ENCODE results near the gene SNED1.

Gene SNED1

DNA sequence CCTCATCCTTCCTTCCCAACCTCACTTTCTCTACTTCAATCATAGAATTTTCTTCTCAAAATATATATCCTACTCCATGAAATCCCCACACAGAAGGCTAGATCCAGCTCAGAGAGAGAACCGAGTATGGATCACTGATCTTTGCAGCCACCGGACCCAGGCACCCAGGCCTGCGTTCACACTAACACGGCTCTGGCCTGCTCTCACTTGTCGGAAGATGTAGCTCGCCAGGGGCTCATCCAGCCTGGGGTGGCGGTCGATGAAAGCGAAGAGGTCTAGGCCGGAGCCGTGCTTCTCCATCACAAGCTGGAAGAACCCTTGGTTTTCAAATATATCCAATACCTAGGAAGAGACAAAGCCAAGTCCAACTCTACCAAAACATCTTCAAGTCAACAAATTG is 116.4 kb downstream of the SNED1 start (continued):
- TF ChIP-seq, protein P1, sequence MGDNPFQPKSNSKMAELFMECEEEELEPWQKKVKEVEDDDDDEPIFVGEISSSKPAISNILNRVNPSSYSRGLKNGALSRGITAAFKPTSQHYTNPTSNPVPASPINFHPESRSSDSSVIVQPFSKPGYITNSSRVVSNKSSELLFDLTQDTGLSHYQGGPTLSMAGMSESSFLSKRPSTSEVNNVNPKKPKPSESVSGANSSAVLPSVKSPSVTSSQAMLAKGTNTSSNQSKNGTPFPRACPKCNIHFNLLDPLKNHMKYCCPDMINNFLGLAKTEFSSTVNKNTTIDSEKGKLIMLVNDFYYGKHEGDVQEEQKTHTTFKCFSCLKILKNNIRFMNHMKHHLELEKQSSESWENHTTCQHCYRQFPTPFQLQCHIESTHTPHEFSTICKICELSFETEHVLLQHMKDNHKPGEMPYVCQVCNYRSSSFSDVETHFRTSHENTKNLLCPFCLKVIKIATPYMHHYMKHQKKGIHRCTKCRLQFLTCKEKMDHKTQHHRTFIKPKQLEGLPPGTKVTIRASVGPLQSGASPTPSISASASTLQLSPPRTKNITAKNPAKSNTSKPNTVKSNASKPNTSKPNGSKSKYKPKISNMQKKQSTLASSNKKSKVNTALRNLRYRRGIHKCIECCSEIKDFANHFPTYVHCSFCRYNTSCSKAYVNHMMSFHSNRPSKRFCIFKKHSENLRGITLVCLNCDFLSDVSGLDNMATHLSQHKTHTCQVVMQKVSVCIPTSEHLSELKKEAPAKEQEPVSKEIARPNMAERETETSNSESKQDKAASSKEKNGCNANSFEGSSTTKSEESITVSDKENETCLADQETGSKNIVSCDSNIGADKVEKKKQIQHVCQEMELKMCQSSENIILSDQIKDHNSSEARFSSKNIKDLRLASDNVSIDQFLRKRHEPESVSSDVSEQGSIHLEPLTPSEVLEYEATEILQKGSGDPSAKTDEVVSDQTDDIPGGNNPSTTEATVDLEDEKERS (tag by site-specific recombination; IDR thresholded peaks at IDR 0.05): no peak
- TF ChIP-seq ZNF670 (tag by site-specific recombination; IDR thresholded peaks at IDR 0.05; ENCODE audit: low read depth) (no peak), ZNF248 (tag by site-specific recombination; IDR thresholded peaks at IDR 0.05) (no peak)
- TF ChIP-seq, protein P2, sequence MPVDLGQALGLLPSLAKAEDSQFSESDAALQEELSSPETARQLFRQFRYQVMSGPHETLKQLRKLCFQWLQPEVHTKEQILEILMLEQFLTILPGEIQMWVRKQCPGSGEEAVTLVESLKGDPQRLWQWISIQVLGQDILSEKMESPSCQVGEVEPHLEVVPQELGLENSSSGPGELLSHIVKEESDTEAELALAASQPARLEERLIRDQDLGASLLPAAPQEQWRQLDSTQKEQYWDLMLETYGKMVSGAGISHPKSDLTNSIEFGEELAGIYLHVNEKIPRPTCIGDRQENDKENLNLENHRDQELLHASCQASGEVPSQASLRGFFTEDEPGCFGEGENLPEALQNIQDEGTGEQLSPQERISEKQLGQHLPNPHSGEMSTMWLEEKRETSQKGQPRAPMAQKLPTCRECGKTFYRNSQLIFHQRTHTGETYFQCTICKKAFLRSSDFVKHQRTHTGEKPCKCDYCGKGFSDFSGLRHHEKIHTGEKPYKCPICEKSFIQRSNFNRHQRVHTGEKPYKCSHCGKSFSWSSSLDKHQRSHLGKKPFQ (tag by site-specific recombination; IDR thresholded peaks at IDR 0.05): no peak

DNA sequence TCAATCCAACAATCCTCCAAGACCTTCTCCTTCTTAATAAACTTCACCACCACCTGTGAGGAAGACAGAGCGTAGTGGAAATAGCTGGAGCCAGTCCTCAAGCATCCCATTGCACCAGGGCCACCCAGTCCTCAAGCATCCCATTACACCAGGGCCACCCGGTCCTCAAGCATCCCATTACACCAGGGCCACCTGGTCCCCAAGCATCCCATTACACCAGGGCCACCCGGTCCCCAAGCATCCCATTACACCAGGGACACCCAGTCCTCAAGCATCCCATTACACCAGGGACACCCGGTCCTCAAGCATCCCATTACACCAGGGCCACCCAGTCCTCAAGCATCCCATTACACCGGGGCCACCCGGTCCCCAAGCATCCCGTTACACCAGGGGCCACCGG is 116.9 kb downstream of the SNED1 start:
- CTCF ChIA-PET: no interaction called here
- Histone ChIP-seq H3K36me3 (ENCODE audit: control insufficient read depth in 2 of 2, insufficient read depth in 1 of 2, low read length in 2 of 2) (peaks cover 8 to 63% of the 10 kb centered on the region in 2 experiments), H3K27ac (ENCODE audit: extremely low read depth, low read depth, low read length) (no peak overlapping the region), H3K4me1 (ENCODE audit: control insufficient read depth, insufficient read depth, low read length) (no peaks in the 10 kb centered on the region), H3K4me3 (ENCODE audit: low read depth, low read length) (no peak overlapping the region), H3K9me3 (ENCODE audit: control insufficient read depth, insufficient read depth, low read depth, low read length) (no peaks in the 10 kb centered on the region)
- TF ChIP-seq ZNF404 (tag by site-specific recombination; IDR thresholded peaks at IDR 0.05) (no peak), ZBTB20 (tag by site-specific recombination; IDR thresholded peaks at IDR 0.05) (no peak), ZNF624 (tag by site-specific recombination; IDR thresholded peaks at IDR 0.05) (no peak), ZNF544 (tag by site-specific recombination; IDR thresholded peaks at IDR 0.05) (no peak)
- TF ChIP-seq, protein P3, sequence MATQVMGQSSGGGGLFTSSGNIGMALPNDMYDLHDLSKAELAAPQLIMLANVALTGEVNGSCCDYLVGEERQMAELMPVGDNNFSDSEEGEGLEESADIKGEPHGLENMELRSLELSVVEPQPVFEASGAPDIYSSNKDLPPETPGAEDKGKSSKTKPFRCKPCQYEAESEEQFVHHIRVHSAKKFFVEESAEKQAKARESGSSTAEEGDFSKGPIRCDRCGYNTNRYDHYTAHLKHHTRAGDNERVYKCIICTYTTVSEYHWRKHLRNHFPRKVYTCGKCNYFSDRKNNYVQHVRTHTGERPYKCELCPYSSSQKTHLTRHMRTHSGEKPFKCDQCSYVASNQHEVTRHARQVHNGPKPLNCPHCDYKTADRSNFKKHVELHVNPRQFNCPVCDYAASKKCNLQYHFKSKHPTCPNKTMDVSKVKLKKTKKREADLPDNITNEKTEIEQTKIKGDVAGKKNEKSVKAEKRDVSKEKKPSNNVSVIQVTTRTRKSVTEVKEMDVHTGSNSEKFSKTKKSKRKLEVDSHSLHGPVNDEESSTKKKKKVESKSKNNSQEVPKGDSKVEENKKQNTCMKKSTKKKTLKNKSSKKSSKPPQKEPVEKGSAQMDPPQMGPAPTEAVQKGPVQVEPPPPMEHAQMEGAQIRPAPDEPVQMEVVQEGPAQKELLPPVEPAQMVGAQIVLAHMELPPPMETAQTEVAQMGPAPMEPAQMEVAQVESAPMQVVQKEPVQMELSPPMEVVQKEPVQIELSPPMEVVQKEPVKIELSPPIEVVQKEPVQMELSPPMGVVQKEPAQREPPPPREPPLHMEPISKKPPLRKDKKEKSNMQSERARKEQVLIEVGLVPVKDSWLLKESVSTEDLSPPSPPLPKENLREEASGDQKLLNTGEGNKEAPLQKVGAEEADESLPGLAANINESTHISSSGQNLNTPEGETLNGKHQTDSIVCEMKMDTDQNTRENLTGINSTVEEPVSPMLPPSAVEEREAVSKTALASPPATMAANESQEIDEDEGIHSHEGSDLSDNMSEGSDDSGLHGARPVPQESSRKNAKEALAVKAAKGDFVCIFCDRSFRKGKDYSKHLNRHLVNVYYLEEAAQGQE (tag by site-specific recombination; IDR thresholded peaks at IDR 0.05): no peak
- POLR2A ChIA-PET: no interaction called here

DNA sequence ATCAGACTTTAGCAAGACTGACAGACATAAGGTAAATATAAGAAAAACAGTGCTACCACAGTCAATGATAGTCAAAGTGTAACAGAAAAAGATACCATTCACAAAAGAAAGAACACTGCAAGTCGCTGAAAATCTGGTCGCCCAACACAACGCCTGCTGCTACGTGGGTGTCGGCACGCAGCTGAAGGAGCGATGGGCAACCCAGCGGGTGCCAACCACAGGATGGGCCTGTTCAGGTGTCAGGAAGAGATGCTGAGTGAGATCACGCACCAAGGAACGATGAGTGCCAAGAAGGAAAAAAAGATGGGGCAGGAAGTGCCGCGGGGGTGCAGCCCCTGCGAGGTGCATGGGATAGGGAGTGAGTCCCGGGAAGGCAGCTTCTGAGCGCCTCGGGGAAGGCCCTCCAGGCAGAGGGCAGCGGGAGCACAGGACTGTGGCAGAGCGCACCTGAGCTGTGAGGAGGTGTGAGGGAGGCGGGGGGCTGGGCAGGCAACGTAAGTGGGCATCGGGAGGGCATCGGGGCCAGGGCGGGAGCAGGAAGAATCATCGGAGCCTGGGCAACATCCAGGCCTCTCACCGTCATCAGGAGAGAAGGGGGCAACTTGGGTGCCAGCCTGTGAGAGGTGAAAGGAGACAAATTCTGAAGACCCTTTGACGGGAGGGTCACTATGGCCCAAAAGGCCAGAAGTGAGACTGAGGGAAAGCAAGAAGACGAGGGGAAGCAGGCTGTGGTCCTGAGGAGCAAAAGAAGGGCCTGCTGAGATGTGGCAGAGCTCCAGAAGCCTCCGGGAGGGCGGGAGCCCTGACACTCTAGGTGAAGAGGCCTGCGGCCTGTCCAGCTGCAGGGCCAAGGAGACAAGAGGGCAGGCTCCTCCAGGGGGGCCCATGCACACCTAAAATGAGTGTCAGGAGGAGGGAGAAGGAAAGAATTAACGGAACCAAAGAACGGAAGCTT is 118.5 kb downstream of the SNED1 start:
- H3K27ac ChIP-seq (ENCODE audit: extremely low read depth, low read depth, low read length): no peak overlapping the region
- ChIA-PET CTCF (no interaction called here), POLR2A (no interaction called here)
- H3K36me3 ChIP-seq (ENCODE audit: control insufficient read depth in 2 of 2, insufficient read depth in 1 of 2, low read length in 2 of 2): peaks cover 15 to 67% of the 10 kb centered on the region in 2 experiments
- no peaks in the 10 kb centered on the region for H3K4me1 ChIP-seq (ENCODE audit: control insufficient read depth, insufficient read depth, low read length)
- H3K9me3 ChIP-seq (ENCODE audit: control insufficient read depth, insufficient read depth, low read depth, low read length): no peaks in the 10 kb centered on the region
- no peak overlapping the region for H3K4me3 ChIP-seq (ENCODE audit: low read depth, low read length)
- TF ChIP-seq ZSCAN23 (tag by site-specific recombination; IDR thresholded peaks at IDR 0.05) (no peak), ZFP41 (tag by site-specific recombination; IDR thresholded peaks at IDR 0.05; ENCODE audit: borderline replicate concordance) (no peak), ZNF292 (tag by site-specific recombination; IDR thresholded peaks at IDR 0.05; ENCODE audit: borderline replicate concordance, low read depth) (no peak)
- TF ChIP-seq, protein P4, sequence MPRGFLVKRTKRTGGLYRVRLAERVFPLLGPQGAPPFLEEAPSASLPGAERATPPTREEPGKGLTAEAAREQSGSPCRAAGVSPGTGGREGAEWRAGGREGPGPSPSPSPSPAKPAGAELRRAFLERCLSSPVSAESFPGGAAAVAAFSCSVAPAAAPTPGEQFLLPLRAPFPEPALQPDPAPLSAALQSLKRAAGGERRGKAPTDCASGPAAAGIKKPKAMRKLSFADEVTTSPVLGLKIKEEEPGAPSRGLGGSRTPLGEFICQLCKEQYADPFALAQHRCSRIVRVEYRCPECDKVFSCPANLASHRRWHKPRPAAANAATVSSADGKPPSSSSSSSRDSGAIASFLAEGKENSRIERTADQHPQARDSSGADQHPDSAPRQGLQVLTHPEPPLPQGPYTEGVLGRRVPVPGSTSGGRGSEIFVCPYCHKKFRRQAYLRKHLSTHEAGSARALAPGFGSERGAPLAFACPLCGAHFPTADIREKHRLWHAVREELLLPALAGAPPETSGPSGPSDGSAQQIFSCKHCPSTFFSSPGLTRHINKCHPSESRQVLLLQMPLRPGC (tag by site-specific recombination; IDR thresholded peaks at IDR 0.05): no peak
